Vagina (tissue), 2 donors: ENCODE data around the gene TCAIM. TPM values are rescaled to one million over a fixed set of nuclear protein-coding genes. Genes with fewer than 3 reads are reported as not detected.
"Not testable (repeated sequence)": the region's sequence is repeated elsewhere in the genome, so short reads cannot be mapped to it uniquely, and the experiment has no call there.

Source experiments
- DNase-seq, 2 donors: peaks; one replicate each; pipeline ENCODE4 v3.0.0-alpha.2; 2017; ENCODE audit errors: extremely low spot score in 2 of 2
- H3K27ac ChIP-seq: fragments of 200-600 bp; sonication (generic); one replicate; pipeline ENCODE4 v1.5.1; 2019
- H3K27me3 ChIP-seq: fragments of 200-600 bp; sonication (generic); one replicate; pipeline ENCODE4 v1.5.1; 2019
- H3K36me3 ChIP-seq, 2 donors: fragments of 200-600 bp; sonication (generic); one replicate each; pipeline ENCODE4 v1.5.1; 2017 to 2019
- H3K4me1 ChIP-seq: fragments of 200-600 bp; sonication (generic); one replicate; pipeline ENCODE4 v1.5.1; 2019
- H3K4me3 ChIP-seq, 2 donors: fragments of 200-600 bp; sonication (generic); 1 replicate in 1 of 2; 2 replicates in 1 of 2; pipeline ENCODE4 v1.5.1; 2016 to 2019
- H3K9me3 ChIP-seq: fragments of 200-600 bp; sonication (generic); one replicate; pipeline ENCODE4 v1.5.1; 2019
- POLR2A ChIP-seq, 2 donors: fragments of 450-650 bp; IDR thresholded peaks; one replicate each; pipeline ENCODE4 v1.6.1; 2017; ENCODE audit warnings: antibody characterized with exemption in 2 of 2, mild to moderate bottlenecking in 2 of 2, moderate library complexity in 2 of 2
- POLR2AphosphoS5 ChIP-seq, 2 donors: sonication (generic); formaldehyde crosslinking; IDR thresholded peaks; one replicate each; pipeline ENCODE4 v1.9.0; 2017; ENCODE audit warnings: antibody characterized with exemption in 2 of 2, mild to moderate bottlenecking in 2 of 2, low read depth in 1 of 2; ENCODE audit not compliant: insufficient read depth in 1 of 2
- intact Hi-C: fragments of 100-400 bp; cut with DNase I; formaldehyde crosslinking; loops from one replicate; pipeline ENCODE4 v1.15.1; 2023
- total RNA-seq: library from RNA; depleted of rRNA; stranded (reverse); fragments of >200 nt; gene quantifications from one replicate; pipeline ENCODE4 v1.2.3, GENCODE V29; 2016
- TF ChIP-seq, protein P1 (sequence below), 3 experiments: fragments of 450-650 bp in 2 of 3; fragments of 200-600 bp in 1 of 3; sonication (generic) in 1 of 3; IDR thresholded peaks; one replicate each; pipeline ENCODE4 v1.5.1; 2017 to 2019; ENCODE audit warnings: antibody characterized with exemption in 3 of 3, mild to moderate bottlenecking in 2 of 3, moderate library complexity in 2 of 3

TCAIM gene
- total RNA-seq, 1 donor from 2014 or later = 17.9 TPM

DNA sequence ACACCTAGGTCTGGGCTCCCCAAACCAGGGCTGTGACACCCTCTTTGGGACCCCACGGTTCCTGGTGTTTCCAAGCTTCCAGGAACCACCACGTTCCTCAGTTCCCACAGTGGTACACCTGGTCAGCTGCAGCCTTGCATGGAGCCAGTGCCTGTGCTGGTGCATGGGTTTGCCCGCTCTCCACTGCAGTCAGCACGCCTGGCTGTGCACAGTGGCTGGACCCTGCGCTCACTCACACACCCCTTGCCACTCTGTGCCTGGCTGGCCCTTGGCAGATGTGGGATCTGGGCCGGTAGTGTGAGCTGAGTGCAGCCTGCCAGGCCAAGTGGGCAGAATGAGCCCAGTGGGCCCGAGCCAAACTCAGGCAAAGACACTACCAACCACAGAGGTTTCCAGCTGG lies 48.8 kb downstream of the TCAIM start:
- H3K27me3 ChIP-seq = no peaks in the 10 kb centered on the region

DNA sequence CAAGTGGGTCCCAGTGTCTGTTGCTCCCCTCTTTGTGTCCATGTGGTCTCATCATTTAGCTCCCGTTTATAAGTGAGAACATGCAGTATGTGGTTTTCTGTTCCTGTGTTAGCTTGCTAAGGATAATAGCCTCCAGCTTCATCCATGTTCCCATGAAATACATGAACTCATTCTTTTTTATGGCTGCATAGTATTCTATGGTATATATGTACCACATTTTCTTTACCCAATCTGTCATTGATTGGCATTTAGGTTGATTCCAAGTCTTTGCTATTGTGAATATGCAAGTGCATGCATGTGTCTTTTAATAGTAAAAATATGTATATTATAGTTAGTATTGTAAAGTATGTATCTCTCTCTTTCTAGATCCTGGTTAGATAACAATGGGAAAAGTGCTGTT lies 53.9 kb downstream of the TCAIM start:
- intact Hi-C loops = no loop called here
- Histone ChIP-seq H3K4me1 (no peaks in the 10 kb centered on the region), H3K27me3 (no peaks in the 10 kb centered on the region), H3K27ac (no peak overlapping the region), H3K9me3 (no peaks in the 10 kb centered on the region), H3K36me3 (peaks cover 0 to 8% of the 10 kb centered on the region in 2 donors), H3K4me3 (no peak overlapping the region)
- no peak for DNase-seq
- TF ChIP-seq, protein P1, sequence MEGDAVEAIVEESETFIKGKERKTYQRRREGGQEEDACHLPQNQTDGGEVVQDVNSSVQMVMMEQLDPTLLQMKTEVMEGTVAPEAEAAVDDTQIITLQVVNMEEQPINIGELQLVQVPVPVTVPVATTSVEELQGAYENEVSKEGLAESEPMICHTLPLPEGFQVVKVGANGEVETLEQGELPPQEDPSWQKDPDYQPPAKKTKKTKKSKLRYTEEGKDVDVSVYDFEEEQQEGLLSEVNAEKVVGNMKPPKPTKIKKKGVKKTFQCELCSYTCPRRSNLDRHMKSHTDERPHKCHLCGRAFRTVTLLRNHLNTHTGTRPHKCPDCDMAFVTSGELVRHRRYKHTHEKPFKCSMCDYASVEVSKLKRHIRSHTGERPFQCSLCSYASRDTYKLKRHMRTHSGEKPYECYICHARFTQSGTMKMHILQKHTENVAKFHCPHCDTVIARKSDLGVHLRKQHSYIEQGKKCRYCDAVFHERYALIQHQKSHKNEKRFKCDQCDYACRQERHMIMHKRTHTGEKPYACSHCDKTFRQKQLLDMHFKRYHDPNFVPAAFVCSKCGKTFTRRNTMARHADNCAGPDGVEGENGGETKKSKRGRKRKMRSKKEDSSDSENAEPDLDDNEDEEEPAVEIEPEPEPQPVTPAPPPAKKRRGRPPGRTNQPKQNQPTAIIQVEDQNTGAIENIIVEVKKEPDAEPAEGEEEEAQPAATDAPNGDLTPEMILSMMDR (IDR thresholded peaks at IDR 0.05) = no peak
- TF ChIP-seq POLR2AphosphoS5 (IDR thresholded peaks at IDR 0.05; ENCODE audit: insufficient read depth in 1 of 2, low read depth in 1 of 2) (no peak), POLR2A (IDR thresholded peaks at IDR 0.05) (no peak)

More for the DNA sequence above, 48.8 kb downstream of the TCAIM start:
- DNase-seq = no peak
- no peak overlapping the region for H3K4me3 ChIP-seq
- intact Hi-C loops = no loop called here
- no peak for TF ChIP-seq POLR2A (IDR thresholded peaks at IDR 0.05)
- TF ChIP-seq POLR2AphosphoS5 (IDR thresholded peaks at IDR 0.05; ENCODE audit: insufficient read depth in 1 of 2, low read depth in 1 of 2) = no peak
- TF ChIP-seq, protein P1 (IDR thresholded peaks at IDR 0.05) = no peak
- H3K36me3 ChIP-seq = no peaks in the 10 kb centered on the region
- H3K9me3 ChIP-seq = no peaks in the 10 kb centered on the region
- no peaks in the 10 kb centered on the region for H3K4me1 ChIP-seq
- no peak overlapping the region for H3K27ac ChIP-seq

DNA sequence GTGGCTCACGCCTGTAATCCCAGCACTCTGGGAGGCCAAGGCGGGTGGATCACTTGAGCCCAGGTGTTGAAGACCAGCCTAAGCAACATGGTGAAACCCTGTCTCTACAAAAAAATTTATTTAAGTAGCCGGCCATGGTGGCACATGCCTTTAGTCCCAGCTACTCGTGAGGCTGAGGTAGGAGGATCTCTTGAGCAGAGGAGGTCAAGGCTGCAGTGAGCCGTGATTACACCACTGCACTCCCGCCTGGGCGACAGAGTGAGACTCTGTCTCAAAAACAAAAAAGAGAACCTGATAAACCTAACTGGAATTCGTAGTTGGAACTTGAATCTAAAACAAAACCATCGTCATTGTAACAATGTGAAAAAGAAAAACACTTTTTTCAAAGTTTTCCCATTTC lies 57.1 kb downstream of the TCAIM start:
- intact Hi-C loops = no loop called here
- Histone ChIP-seq H3K27me3 (no peaks in the 10 kb centered on the region), H3K27ac (no peak overlapping the region), H3K36me3 (peaks cover 0 to 8% of the 10 kb centered on the region in 2 donors), H3K9me3 (no peaks in the 10 kb centered on the region), H3K4me3 (no peak overlapping the region), H3K4me1 (no peaks in the 10 kb centered on the region)
- no peak for DNase-seq
- TF ChIP-seq POLR2AphosphoS5 (IDR thresholded peaks at IDR 0.05; ENCODE audit: insufficient read depth in 1 of 2, low read depth in 1 of 2) (no peak), POLR2A (IDR thresholded peaks at IDR 0.05) (no peak)
- TF ChIP-seq, protein P1 (IDR thresholded peaks at IDR 0.05) = no peak

DNA sequence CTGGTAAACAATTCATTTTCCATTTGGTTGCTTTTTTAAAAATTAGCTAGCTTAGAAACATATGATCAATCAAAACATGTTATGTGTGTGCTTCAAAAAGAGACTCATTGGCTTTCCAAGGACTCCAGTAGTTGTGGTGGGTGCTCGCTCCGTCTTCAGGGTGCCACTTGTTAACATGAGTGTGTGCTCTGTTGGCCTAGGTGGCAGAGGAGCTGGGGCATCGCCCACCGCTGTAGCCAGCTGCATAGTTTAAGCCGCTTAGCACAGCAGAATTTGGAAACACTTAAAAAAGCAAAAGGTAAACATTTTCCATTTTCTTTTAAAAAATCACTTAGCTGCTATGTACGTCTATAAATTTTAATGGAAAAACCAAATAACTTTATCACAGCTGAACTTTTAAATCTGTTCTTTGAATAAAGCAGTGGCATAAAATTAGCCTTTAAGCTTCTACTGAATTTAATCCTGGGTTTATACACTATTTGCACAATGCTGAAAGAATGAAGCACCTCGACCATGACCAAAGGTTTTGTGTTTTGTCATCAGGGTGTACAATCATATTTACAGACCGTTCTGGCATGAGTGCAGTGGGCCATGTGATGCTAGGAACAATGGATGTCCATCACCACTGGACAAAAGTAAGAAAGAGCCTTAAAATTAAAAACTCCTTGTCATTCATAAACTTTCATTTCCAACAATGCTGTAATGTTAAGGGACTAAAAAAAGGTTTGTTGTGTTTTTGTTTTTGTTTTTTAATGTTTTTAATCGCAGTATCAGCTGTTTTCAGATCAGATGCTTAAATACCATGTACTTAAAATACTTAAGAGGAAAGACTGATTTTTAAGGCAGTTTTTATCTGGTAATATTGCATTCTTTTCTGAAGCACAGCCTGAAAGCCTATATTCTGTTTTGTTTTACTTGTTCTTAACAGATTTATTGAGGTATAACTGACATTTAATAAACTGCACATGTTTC lies 57.9 kb downstream of the TCAIM start:
- no peak overlapping the region for H3K27ac ChIP-seq
- DNase-seq = no peak
- H3K9me3 ChIP-seq = no peaks in the 10 kb centered on the region
- intact Hi-C loops = no loop called here
- TF ChIP-seq POLR2AphosphoS5 (IDR thresholded peaks at IDR 0.05; ENCODE audit: insufficient read depth in 1 of 2, low read depth in 1 of 2) = no peak
- no peak for TF ChIP-seq POLR2A (IDR thresholded peaks at IDR 0.05)
- TF ChIP-seq, protein P1 (IDR thresholded peaks at IDR 0.05) = no peak
- H3K4me3 ChIP-seq = no peak overlapping the region
- peaks cover 0 to 8% of the 10 kb centered on the region in 2 donors for H3K36me3 ChIP-seq
- no peaks in the 10 kb centered on the region for H3K27me3 ChIP-seq
- H3K4me1 ChIP-seq = no peaks in the 10 kb centered on the region

DNA sequence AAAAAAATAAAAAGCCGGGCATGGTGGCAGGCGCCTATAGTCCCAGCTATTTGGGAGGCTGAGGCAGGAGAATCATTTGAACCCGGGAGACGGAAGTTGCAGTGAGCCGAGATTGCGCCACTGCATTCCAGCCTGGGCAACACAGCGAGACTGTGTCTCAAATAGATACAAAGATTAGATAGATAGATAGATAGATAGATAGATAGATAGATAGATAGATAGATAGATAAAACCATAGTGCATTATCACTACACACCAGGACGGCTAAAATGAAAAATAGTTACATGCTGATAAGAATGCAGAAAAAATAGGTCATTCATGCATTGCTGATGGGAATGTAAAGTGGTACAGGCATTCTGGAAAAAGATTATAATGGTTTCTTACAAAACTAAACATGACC lies 59.7 kb downstream of the TCAIM start:
- H3K27ac ChIP-seq, H3K4me3 ChIP-seq, DNase-seq, H3K36me3 ChIP-seq, H3K4me1 ChIP-seq, intact Hi-C loops, H3K27me3 ChIP-seq, H3K9me3 ChIP-seq: not testable (repeated sequence)
